ENCODE measurements around the gene PLXNA2. TPM values are rescaled to one million over a fixed set of nuclear protein-coding genes. Genes with fewer than 3 reads are reported as not detected.

PLXNA2 gene
- total RNA-seq, 1 donor from 2014 or later = 17.7 TPM

- Histone ChIP-seq H3K9me3 (ENCODE audit: insufficient read depth, low read depth, low read length) (no peaks in the 10 kb centered on the region), H3K27ac (ENCODE audit: low read depth, low read length) (no peak overlapping the region), H2AFZ (ENCODE audit: low read depth, low read length) (no peak overlapping the region), H3K9ac (ENCODE audit: low read length) (no peak overlapping the region), H3K27me3 (ENCODE audit: insufficient read depth, low read length) (peaks cover 2% of the 10 kb centered on the region), H4K20me1 (ENCODE audit: insufficient read depth, low read length) (peaks cover 4% of the 10 kb centered on the region), H3K4me3 (ENCODE audit: insufficient read depth, low read depth, low read length) (no peak overlapping the region), H3K79me2 (ENCODE audit: insufficient read depth, low read length) (no peaks in the 10 kb centered on the region), H3K4me2 (ENCODE audit: low read length) (no peak overlapping the region), H3K36me3 (ENCODE audit: insufficient read depth, low read length) (no peaks in the 10 kb centered on the region), H3K4me1 (ENCODE audit: insufficient read depth, low read length) (peaks cover 2% of the 10 kb centered on the region)
- Mint-ChIP-seq H3K4me3 (ENCODE audit: unreplicated experiment) (no peak overlapping the region), H3K27ac (ENCODE audit: unreplicated experiment) (no peak overlapping the region), H3K4me1 (ENCODE audit: low read depth, unreplicated experiment) (no peaks in the 10 kb centered on the region), H3K36me3 (ENCODE audit: low read depth, unreplicated experiment) (peaks cover 2% of the 10 kb centered on the region), H3K9me3 (ENCODE audit: unreplicated experiment) (no peaks in the 10 kb centered on the region), H3K27me3 (ENCODE audit: low read depth, unreplicated experiment) (peaks cover 25% of the 10 kb centered on the region)
- TF ChIP-seq EZH2 (IDR thresholded peaks at IDR 0.05; ENCODE audit: insufficient read depth, low read length) (no peak), CTCF (IDR thresholded peaks at IDR 0.05; ENCODE audit: insufficient read depth, low read depth, low read length) (no peak)
- DNase-seq (ENCODE audit: low read depth) = no peak
- FAIRE-seq = no peak
These were observed 90.8 kb downstream of the PLXNA2 start for GRCh38 chr1:208153386-208153785.

GRCh38 chr1:208151728-208152598, 92.2 kb downstream of the PLXNA2 start:
- H3K27me3 ChIP-seq (ENCODE audit: insufficient read depth, low read length) = peaks cover 2% of the 10 kb centered on the region
- no peak overlapping the region for H3K4me2 ChIP-seq (ENCODE audit: low read length)
- H3K27ac Mint-ChIP-seq (ENCODE audit: unreplicated experiment) = no peak overlapping the region
- no peak overlapping the region for H2AFZ ChIP-seq (ENCODE audit: low read depth, low read length)
- no peaks in the 10 kb centered on the region for H3K36me3 Mint-ChIP-seq (ENCODE audit: low read depth, unreplicated experiment)
- H3K79me2 ChIP-seq (ENCODE audit: insufficient read depth, low read length) = no peaks in the 10 kb centered on the region
- no peaks in the 10 kb centered on the region for H3K36me3 ChIP-seq (ENCODE audit: insufficient read depth, low read length)
- H3K4me1 Mint-ChIP-seq (ENCODE audit: low read depth, unreplicated experiment) = no peaks in the 10 kb centered on the region
- H3K27ac ChIP-seq (ENCODE audit: low read depth, low read length) = no peak overlapping the region
- H3K9ac ChIP-seq (ENCODE audit: low read length) = no peak overlapping the region
- no peaks in the 10 kb centered on the region for H3K4me1 ChIP-seq (ENCODE audit: insufficient read depth, low read length)
- no peak overlapping the region for H3K4me3 Mint-ChIP-seq (ENCODE audit: unreplicated experiment)
- H3K27me3 Mint-ChIP-seq (ENCODE audit: low read depth, unreplicated experiment) = peaks cover 17% of the 10 kb centered on the region
- FAIRE-seq (no peak), DNase-seq (ENCODE audit: low read depth) (no peak)
- no peaks in the 10 kb centered on the region for H3K9me3 Mint-ChIP-seq (ENCODE audit: unreplicated experiment)
- H3K4me3 ChIP-seq (ENCODE audit: insufficient read depth, low read depth, low read length) = no peak overlapping the region
- TF ChIP-seq EZH2 (IDR thresholded peaks at IDR 0.05; ENCODE audit: insufficient read depth, low read length) (no peak), CTCF (IDR thresholded peaks at IDR 0.05; ENCODE audit: insufficient read depth, low read depth, low read length) (no peak)
- no peaks in the 10 kb centered on the region for H3K9me3 ChIP-seq (ENCODE audit: insufficient read depth, low read depth, low read length)
- H4K20me1 ChIP-seq (ENCODE audit: insufficient read depth, low read length) = peaks cover 4% of the 10 kb centered on the region

Measured in astrocyte (in vitro differentiated cells and primary cell).